Lower leg skin (tissue), 3 donors: ENCODE results near the gene SERINC5.

ENCODE experiments used
- CTCF ChIP-seq, 3 donors: fragments of 450-650 bp; IDR thresholded peaks; one replicate each; pipeline ENCODE4 v1.5.1; 2016; ENCODE audit warnings: antibody characterized with exemption in 3 of 3, mild to moderate bottlenecking in 3 of 3, moderate library complexity in 2 of 3
- POLR2A ChIP-seq, 2 donors: fragments of 450-650 bp; IDR thresholded peaks; one replicate each; pipeline ENCODE4 v1.6.1; 2016 to 2017; ENCODE audit warnings: antibody characterized with exemption in 2 of 2, mild to moderate bottlenecking in 1 of 2, moderate library complexity in 1 of 2

- no peak for TF ChIP-seq CTCF (IDR thresholded peaks at IDR 0.05)
- TF ChIP-seq POLR2A (IDR thresholded peaks at IDR 0.05): no peak
Observed at GRCh38 chr5:80127116-80127552, 128.7 kb downstream of the SERINC5 start.
